ENCODE measurements around the gene DPPA3.
"Not testable (repeated sequence)": the region's sequence is repeated elsewhere in the genome, so short reads cannot be mapped to it uniquely, and the experiment has no call there.

Gene DPPA3

GRCh38 chr12:7667125-7667524 lies 44.1 kb upstream of the DPPA3 start:
- Histone ChIP-seq H3K36me3 (ENCODE audit: control insufficient read depth, low read length) (no peaks in the 10 kb centered on the region), H3K9me2 (replicated peaks; ENCODE audit: control insufficient read depth, low read length) (no peaks in the 10 kb centered on the region), H3K4me1 (ENCODE audit: control insufficient read depth, low read length) (no peaks in the 10 kb centered on the region), H3K4me2 (ENCODE audit: low read length) (no peak overlapping the region), H3K4me3 (ENCODE audit: low read length) (no peak overlapping the region), H3K79me2 (ENCODE audit: control insufficient read depth, low read length) (no peaks in the 10 kb centered on the region), H3K27ac (ENCODE audit: low read depth, low read length) (no peak overlapping the region), H3F3A (ENCODE audit: control insufficient read depth, insufficient read depth) (no peaks in the 10 kb centered on the region), H4K20me1 (ENCODE audit: control insufficient read depth, insufficient read depth, low read depth, low read length) (no peaks in the 10 kb centered on the region), H3K27me3 (ENCODE audit: control insufficient read depth, low read length) (no peaks in the 10 kb centered on the region), H3K9me3 (ENCODE audit: control insufficient read depth, insufficient read depth, low read length) (no peaks in the 10 kb centered on the region)
- TF ChIP-seq CTCF (IDR thresholded peaks at IDR 0.05; ENCODE audit: low read depth, low read length, poor library complexity, severe bottlenecking) (peak; percentile 33), EZH2phosphoT487 (IDR thresholded peaks at IDR 0.05; ENCODE audit: borderline replicate concordance, low read length) (no peak)

- H3F3A ChIP-seq (ENCODE audit: control insufficient read depth, insufficient read depth), result no peaks in the 10 kb centered on the region
- H3K9me3 ChIP-seq (ENCODE audit: control insufficient read depth, insufficient read depth, low read length), result no peaks in the 10 kb centered on the region
- no peaks in the 10 kb centered on the region for H3K79me2 ChIP-seq (ENCODE audit: control insufficient read depth, low read length)
- no peaks in the 10 kb centered on the region for H3K27me3 ChIP-seq (ENCODE audit: control insufficient read depth, low read length)
- no peak overlapping the region for H3K4me2 ChIP-seq (ENCODE audit: low read length)
- H3K36me3 ChIP-seq (ENCODE audit: control insufficient read depth, low read length), result no peaks in the 10 kb centered on the region
- H3K4me1 ChIP-seq (ENCODE audit: control insufficient read depth, low read length), result no peaks in the 10 kb centered on the region
- H4K20me1 ChIP-seq (ENCODE audit: control insufficient read depth, insufficient read depth, low read depth, low read length), result no peaks in the 10 kb centered on the region
- H3K4me3 ChIP-seq (ENCODE audit: low read length), result no peak overlapping the region
- no peak overlapping the region for H3K27ac ChIP-seq (ENCODE audit: low read depth, low read length)
- no peak for TF ChIP-seq CTCF (IDR thresholded peaks at IDR 0.05; ENCODE audit: low read depth, low read length, poor library complexity, severe bottlenecking)
- H3K9me2 ChIP-seq (replicated peaks; ENCODE audit: control insufficient read depth, low read length), result no peaks in the 10 kb centered on the region
Measured at GRCh38 chr12:7668171-7668570, 43.1 kb upstream of the DPPA3 start.

- not testable (repeated sequence) for H4K20me1 ChIP-seq (ENCODE audit: control insufficient read depth, insufficient read depth, low read depth, low read length); H3K4me1 ChIP-seq (ENCODE audit: control insufficient read depth, low read length); H3K9me2 ChIP-seq (replicated peaks; ENCODE audit: control insufficient read depth, low read length); H3K27me3 ChIP-seq (ENCODE audit: control insufficient read depth, low read length); H3K4me3 ChIP-seq (ENCODE audit: low read length); H3K27ac ChIP-seq (ENCODE audit: low read depth, low read length); H3K9me3 ChIP-seq (ENCODE audit: control insufficient read depth, insufficient read depth, low read length); H3K4me2 ChIP-seq (ENCODE audit: low read length); H3K36me3 ChIP-seq (ENCODE audit: control insufficient read depth, low read length); H3K79me2 ChIP-seq (ENCODE audit: control insufficient read depth, low read length); H3F3A ChIP-seq (ENCODE audit: control insufficient read depth, insufficient read depth)
Measured at GRCh38 chr12:7675455-7675854, 35.8 kb upstream of the DPPA3 start.

GRCh38 chr12:7677432-7677888 lies 33.8 kb upstream of the DPPA3 start:
- not testable (repeated sequence) for H3K4me1 ChIP-seq (ENCODE audit: control insufficient read depth, low read length); H3K9me3 ChIP-seq (ENCODE audit: control insufficient read depth, insufficient read depth, low read length)

More at GRCh38 chr12:7677432-7677888, 33.8 kb upstream of the DPPA3 start:
- not testable (repeated sequence) for H3K79me2 ChIP-seq (ENCODE audit: control insufficient read depth, low read length); H3K27ac ChIP-seq (ENCODE audit: low read depth, low read length); H3K9me2 ChIP-seq (replicated peaks; ENCODE audit: control insufficient read depth, low read length); H3F3A ChIP-seq (ENCODE audit: control insufficient read depth, insufficient read depth); H4K20me1 ChIP-seq (ENCODE audit: control insufficient read depth, insufficient read depth, low read depth, low read length); H3K36me3 ChIP-seq (ENCODE audit: control insufficient read depth, low read length); H3K27me3 ChIP-seq (ENCODE audit: control insufficient read depth, low read length); H3K4me3 ChIP-seq (ENCODE audit: low read length); H3K4me2 ChIP-seq (ENCODE audit: low read length)
- TF ChIP-seq CTCF (IDR thresholded peaks at IDR 0.05; ENCODE audit: low read depth, low read length, poor library complexity, severe bottlenecking), result peak; percentile 53
